ENCODE data around the gene TP53I13. TPM values are rescaled to one million over a fixed set of nuclear protein-coding genes. Genes with fewer than 3 reads are reported as not detected.

Gene TP53I13
- polyA plus RNA-seq (2011; rRNA removed) (17.8 and 26.1 TPM in 2 replicates), polyA minus RNA-seq (2011; rRNA and poly(A)+ RNA removed) (31.8 and 47.2 TPM in 2 replicates)

- POLR2A ChIA-PET, result no interaction called here
- Histone ChIP-seq H3K27me3 (ENCODE audit: control insufficient read depth, insufficient read depth, low read length) (no peaks in the 10 kb centered on the region), H3K9me3 (ENCODE audit: control insufficient read depth, insufficient read depth, low read length) (no peaks in the 10 kb centered on the region), H3K4me3 (ENCODE audit: low read depth, low read length) (peak within 1 kb of the TSS; percentile 76), H3K27ac (ENCODE audit: low read depth, low read length) (peak within 1 kb of the TSS; percentile 61)
- no peak for DNase-seq (ENCODE audit: low read depth, low spot score)
- TF ChIP-seq, protein P1, sequence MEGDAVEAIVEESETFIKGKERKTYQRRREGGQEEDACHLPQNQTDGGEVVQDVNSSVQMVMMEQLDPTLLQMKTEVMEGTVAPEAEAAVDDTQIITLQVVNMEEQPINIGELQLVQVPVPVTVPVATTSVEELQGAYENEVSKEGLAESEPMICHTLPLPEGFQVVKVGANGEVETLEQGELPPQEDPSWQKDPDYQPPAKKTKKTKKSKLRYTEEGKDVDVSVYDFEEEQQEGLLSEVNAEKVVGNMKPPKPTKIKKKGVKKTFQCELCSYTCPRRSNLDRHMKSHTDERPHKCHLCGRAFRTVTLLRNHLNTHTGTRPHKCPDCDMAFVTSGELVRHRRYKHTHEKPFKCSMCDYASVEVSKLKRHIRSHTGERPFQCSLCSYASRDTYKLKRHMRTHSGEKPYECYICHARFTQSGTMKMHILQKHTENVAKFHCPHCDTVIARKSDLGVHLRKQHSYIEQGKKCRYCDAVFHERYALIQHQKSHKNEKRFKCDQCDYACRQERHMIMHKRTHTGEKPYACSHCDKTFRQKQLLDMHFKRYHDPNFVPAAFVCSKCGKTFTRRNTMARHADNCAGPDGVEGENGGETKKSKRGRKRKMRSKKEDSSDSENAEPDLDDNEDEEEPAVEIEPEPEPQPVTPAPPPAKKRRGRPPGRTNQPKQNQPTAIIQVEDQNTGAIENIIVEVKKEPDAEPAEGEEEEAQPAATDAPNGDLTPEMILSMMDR (IDR thresholded peaks at IDR 0.05; ENCODE audit: low read depth, low read length), result no peak
- CTCF ChIA-PET, result interaction anchor here (1.0 to 9.4 kb wide), 5 partner anchors 13 to 199 kb away, joined by 3 to 77 read pairs (median 5); partner anchors contain the start of gene ANKRD13B
Observed at GRCh38 chr17:29568331-29569244, at the start of gene TP53I13. Gene TP53I13, plus strand, starts transcription at chr17:29568701. Its CDS starts 58 bp downstream, at chr17:29568759.

GRCh38 chr17:29524692-29525091 lies 43.8 kb upstream of the TP53I13 start:
- Histone ChIP-seq H3K27ac (ENCODE audit: low read depth, low read length) (no peak overlapping the region), H3K27me3 (ENCODE audit: control insufficient read depth, insufficient read depth, low read length) (no peaks in the 10 kb centered on the region), H3K4me3 (ENCODE audit: low read depth, low read length) (no peak overlapping the region), H3K9me3 (ENCODE audit: control insufficient read depth, insufficient read depth, low read length) (no peaks in the 10 kb centered on the region)
- ChIA-PET POLR2A (no interaction called here), CTCF (interaction anchor here (1.7 to 3.1 kb wide), 2 partner anchors 12 to 155 kb away, joined by 15 to 33 read pairs; no protein-coding TSS in a partner anchor)
- DNase-seq (ENCODE audit: low read depth, low spot score), result no peak
- TF ChIP-seq, protein P1 (IDR thresholded peaks at IDR 0.05; ENCODE audit: low read depth, low read length), result no peak

- POLR2A ChIA-PET, result no interaction called here
- TF ChIP-seq, protein P1 (IDR thresholded peaks at IDR 0.05; ENCODE audit: low read depth, low read length), result no peak
- H3K27me3 ChIP-seq (ENCODE audit: control insufficient read depth, insufficient read depth, low read length), result no peaks in the 10 kb centered on the region
- CTCF ChIA-PET, result interaction anchor here (1.3 kb wide), 1 partner anchor 156 kb away, joined by 6 read pairs; no protein-coding TSS in a partner anchor
- H3K9me3 ChIP-seq (ENCODE audit: control insufficient read depth, insufficient read depth, low read length), result no peaks in the 10 kb centered on the region
- no peak overlapping the region for H3K4me3 ChIP-seq (ENCODE audit: low read depth, low read length)
- no peak for DNase-seq (ENCODE audit: low read depth, low spot score)
- no peak overlapping the region for H3K27ac ChIP-seq (ENCODE audit: low read depth, low read length)
Observed at GRCh38 chr17:29526322-29526721, 42.2 kb upstream of the TP53I13 start.

DNA sequence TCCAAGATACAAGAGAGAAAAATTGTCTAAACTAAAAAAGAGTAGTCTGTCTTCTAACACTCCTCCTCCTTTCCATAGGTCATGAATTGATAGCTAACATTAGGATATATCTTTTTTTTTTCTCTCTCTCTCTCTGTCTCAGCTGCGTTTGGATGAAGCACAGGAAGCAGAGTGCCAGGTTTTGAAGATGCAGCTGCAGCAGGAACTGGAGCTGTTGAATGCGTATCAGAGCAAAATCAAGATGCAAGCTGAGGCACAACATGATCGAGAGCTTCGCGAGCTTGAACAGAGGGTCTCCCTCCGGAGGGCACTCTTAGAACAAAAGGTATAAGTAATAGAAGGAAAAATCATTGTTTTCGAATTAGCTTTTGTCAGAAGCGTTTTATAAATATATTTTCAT lies 34.5 kb upstream of the TP53I13 start:
- TF ChIP-seq, protein P1 (IDR thresholded peaks at IDR 0.05; ENCODE audit: low read depth, low read length), result no peak
- Histone ChIP-seq H3K9me3 (ENCODE audit: control insufficient read depth, insufficient read depth, low read length) (no peaks in the 10 kb centered on the region), H3K4me3 (ENCODE audit: low read depth, low read length) (no peak overlapping the region), H3K27me3 (ENCODE audit: control insufficient read depth, insufficient read depth, low read length) (no peaks in the 10 kb centered on the region), H3K27ac (ENCODE audit: low read depth, low read length) (no peak overlapping the region)
- DNase-seq (ENCODE audit: low read depth, low spot score), result no peak
- ChIA-PET POLR2A (no interaction called here), CTCF (interaction anchor here (0.7 to 5.6 kb wide), 2 partner anchors 159 to 164 kb away, joined by 3 to 73 read pairs; no protein-coding TSS in a partner anchor)

GRCh38 chr17:29544066-29544465 lies 24.4 kb upstream of the TP53I13 start:
- Histone ChIP-seq H3K27me3 (ENCODE audit: control insufficient read depth, insufficient read depth, low read length) (no peaks in the 10 kb centered on the region), H3K4me3 (ENCODE audit: low read depth, low read length) (no peak overlapping the region), H3K9me3 (ENCODE audit: control insufficient read depth, insufficient read depth, low read length) (no peaks in the 10 kb centered on the region), H3K27ac (ENCODE audit: low read depth, low read length) (no peak overlapping the region)
- TF ChIP-seq, protein P1 (IDR thresholded peaks at IDR 0.05; ENCODE audit: low read depth, low read length), result no peak
- DNase-seq (ENCODE audit: low read depth, low spot score), result no peak
- CTCF ChIA-PET, result interaction anchor here (1.5 kb wide), 1 partner anchor 174 kb away, joined by 6 read pairs; no protein-coding TSS in a partner anchor
- POLR2A ChIA-PET, result no interaction called here
